Caco-2 (cell line): ENCODE data around the gene PPP2R5C. TPM values are rescaled to one million over a fixed set of nuclear protein-coding genes. Genes with fewer than 3 reads are reported as not detected.

Source experiments
- BruUV-seq: library from RNA; stranded (reverse); fragments of 400-500 nt; replicated peaks from 2 replicates; lab custom pipeline; 2021; lab: Mats Ljungman, UMichigan
- CTCF ChIA-PET: fragments of 300-600 bp; sonication (Branson Sonifier 250); formaldehyde crosslinking; loops from one replicate; lab custom pipeline; 2022; ENCODE audit warnings: antibody characterized with exemption; lab: Charles Lee
- POLR2A ChIA-PET: fragments of 300-600 bp; sonication (Branson Sonifier 250); formaldehyde crosslinking; loops from one replicate; lab custom pipeline; 2022; ENCODE audit warnings: antibody characterized with exemption; lab: Charles Lee
- DNase-seq, 2 experiments: peaks; one replicate each; pipeline versions ENCODE4 v3.0.0 to v3.0.0-alpha.2; 2020 to 2022
- H3K27me3 ChIP-seq: replicated peaks from 2 replicates; pipeline ENCODE4 v1.6.0; 2011; ENCODE audit warnings: low read length; ENCODE audit not compliant: control insufficient read depth, insufficient read depth
- H3K36me3 ChIP-seq: 2 replicates; pipeline ENCODE4 v1.5.1; 2011; ENCODE audit warnings: low read length; ENCODE audit not compliant: control insufficient read depth, insufficient read depth
- H3K4me1 ChIP-seq: fragments of 250-450 bp; sonication (Bioruptor Pico); 2 replicates; pipeline ENCODE4 v1.5.1; 2020; ENCODE audit warnings: mild to moderate bottlenecking
- H3K4me3 ChIP-seq: 2 replicates; pipeline ENCODE4 v1.5.1; 2011; ENCODE audit warnings: low read depth, mild to moderate bottlenecking, control low read depth, low read length
- H3K9me3 ChIP-seq: fragments of 250-450 bp; sonication (Bioruptor Pico); 2 replicates; pipeline ENCODE4 v1.5.1; 2020; ENCODE audit warnings: mild to moderate bottlenecking, moderate library complexity
- H3K27ac Mint-ChIP-seq: one replicate; pipeline ENCODE4 v1.8.0; 2022; ENCODE audit warnings: mixed read lengths; ENCODE audit not compliant: unreplicated experiment
- H3K27me3 Mint-ChIP-seq: one replicate; pipeline ENCODE4 v1.8.0; 2022; ENCODE audit warnings: mixed read lengths; ENCODE audit not compliant: insufficient read depth, unreplicated experiment
- H3K36me3 Mint-ChIP-seq: one replicate; pipeline ENCODE4 v1.8.0; 2022; ENCODE audit warnings: mild to moderate bottlenecking, mixed read lengths; ENCODE audit not compliant: insufficient read depth, unreplicated experiment
- H3K4me1 Mint-ChIP-seq: one replicate; pipeline ENCODE4 v1.8.0; 2022; ENCODE audit warnings: low read depth, mixed read lengths; ENCODE audit not compliant: unreplicated experiment
- H3K4me3 Mint-ChIP-seq: one replicate; pipeline ENCODE4 v1.8.0; 2022; ENCODE audit warnings: mild to moderate bottlenecking, moderate library complexity, mixed read lengths; ENCODE audit not compliant: unreplicated experiment
- H3K9me3 Mint-ChIP-seq: one replicate; pipeline ENCODE4 v1.8.0; 2022; ENCODE audit warnings: mixed read lengths; ENCODE audit not compliant: unreplicated experiment
- intact Hi-C: fragments of 100-400 bp; cut with micrococcal nuclease; formaldehyde crosslinking; loops from one replicate; pipeline ENCODE4 v1.10.0; 2022; ENCODE audit not compliant: unreplicated experiment
- total RNA-seq: library from RNA; stranded (reverse); gene quantifications from 2 replicates; pipeline ENCODE4 v1.2.3, GENCODE V29; 2022
- TF ChIP-seq, protein P1 (sequence below), 2 experiments: fragments of 200-600 bp in 1 of 2; IDR thresholded peaks; 1 replicate in 1 of 2; 2 replicates in 1 of 2; pipeline versions ENCODE4 v1.5.1 to v1.8.0; 2011 to 2022; ENCODE audit warnings: antibody characterized with exemption in 1 of 2, control low read depth in 1 of 2, inconsistent platforms in 1 of 2, low read depth in 1 of 2, low read length in 1 of 2, mild to moderate bottlenecking in 1 of 2, moderate library complexity in 1 of 2; ENCODE audit not compliant: insufficient read depth in 1 of 2, severe bottlenecking in 1 of 2, unreplicated experiment in 1 of 2

The PPP2R5C gene
- total RNA-seq, 1 experiment from 2014 or later, result 97.5 TPM

DNA sequence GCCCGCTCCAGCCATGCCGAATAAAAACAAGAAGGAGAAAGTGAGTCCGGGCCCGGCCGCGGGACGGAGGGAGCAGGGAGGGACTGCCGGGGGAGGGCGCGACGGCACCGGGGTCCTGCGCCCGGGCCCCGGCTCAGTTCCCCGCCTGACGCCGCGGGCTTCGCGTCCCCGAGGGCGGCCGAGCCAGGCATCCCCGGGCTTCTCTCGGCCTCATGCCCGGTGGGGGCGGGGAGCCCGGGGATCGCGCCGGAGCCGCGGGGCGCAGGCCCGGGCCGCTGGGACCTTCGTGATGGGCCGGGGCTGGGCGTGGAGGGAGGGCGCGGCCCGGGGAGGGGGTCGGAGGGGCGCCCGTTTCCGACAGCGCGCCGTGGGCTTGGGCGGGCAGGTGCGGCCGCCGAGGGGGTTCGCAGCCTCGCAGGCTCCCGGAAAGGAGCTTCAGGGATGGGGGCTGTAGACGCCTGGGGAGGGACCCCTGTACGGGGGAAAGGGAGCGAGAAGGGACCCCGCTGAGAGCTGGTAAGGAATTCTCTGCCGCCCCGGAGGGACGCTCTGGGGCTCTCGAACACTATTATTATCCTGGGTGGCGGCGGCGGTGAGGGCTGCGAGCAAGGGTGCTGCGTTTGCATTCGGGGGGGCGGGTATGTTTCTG, 496 bp downstream of the PPP2R5C start:
- Mint-ChIP-seq H3K36me3 (peaks cover 9% of the 10 kb centered on the region), H3K4me3 (peak overlapping the region; percentile 76), H3K27ac (no peak overlapping the region), H3K9me3 (no peaks in the 10 kb centered on the region), H3K4me1 (no peaks in the 10 kb centered on the region), H3K27me3 (peaks cover 9% of the 10 kb centered on the region)
- 0 out of 2 replicates have a peak, but pooled peaks cover 3% of the 10 kb centered on the region for H3K4me1 ChIP-seq
- peak overlapping the region; percentile 49 for H3K4me3 ChIP-seq
- no peaks in the 10 kb centered on the region for H3K36me3 ChIP-seq
- DNase-seq, result peak in 1 of 2 experiments; percentile 48
- POLR2A ChIA-PET, result interaction anchor here (0.8 kb wide), 1 partner anchor 48 kb away, joined by 6 read pairs; no protein-coding TSS in a partner anchor
- CTCF ChIA-PET, result no interaction called here
- TF ChIP-seq, protein P1, sequence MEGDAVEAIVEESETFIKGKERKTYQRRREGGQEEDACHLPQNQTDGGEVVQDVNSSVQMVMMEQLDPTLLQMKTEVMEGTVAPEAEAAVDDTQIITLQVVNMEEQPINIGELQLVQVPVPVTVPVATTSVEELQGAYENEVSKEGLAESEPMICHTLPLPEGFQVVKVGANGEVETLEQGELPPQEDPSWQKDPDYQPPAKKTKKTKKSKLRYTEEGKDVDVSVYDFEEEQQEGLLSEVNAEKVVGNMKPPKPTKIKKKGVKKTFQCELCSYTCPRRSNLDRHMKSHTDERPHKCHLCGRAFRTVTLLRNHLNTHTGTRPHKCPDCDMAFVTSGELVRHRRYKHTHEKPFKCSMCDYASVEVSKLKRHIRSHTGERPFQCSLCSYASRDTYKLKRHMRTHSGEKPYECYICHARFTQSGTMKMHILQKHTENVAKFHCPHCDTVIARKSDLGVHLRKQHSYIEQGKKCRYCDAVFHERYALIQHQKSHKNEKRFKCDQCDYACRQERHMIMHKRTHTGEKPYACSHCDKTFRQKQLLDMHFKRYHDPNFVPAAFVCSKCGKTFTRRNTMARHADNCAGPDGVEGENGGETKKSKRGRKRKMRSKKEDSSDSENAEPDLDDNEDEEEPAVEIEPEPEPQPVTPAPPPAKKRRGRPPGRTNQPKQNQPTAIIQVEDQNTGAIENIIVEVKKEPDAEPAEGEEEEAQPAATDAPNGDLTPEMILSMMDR (IDR thresholded peaks at IDR 0.05; ENCODE audit: insufficient read depth in 1 of 2, low read depth in 1 of 2, low read length in 1 of 2, severe bottlenecking in 1 of 2, unreplicated experiment in 1 of 2), result no peak
- no peaks in the 10 kb centered on the region for H3K27me3 ChIP-seq
- no TSS peak for BruUV-seq
- intact Hi-C loops, result loop anchor here (2.0 to 5.0 kb wide), 3 partner anchors 49 to 185 kb away; no protein-coding TSS in a partner anchor
- H3K9me3 ChIP-seq, result no peaks in the 10 kb centered on the region

GRCh38 chr14:101762530-101763101, 1.1 kb downstream of the PPP2R5C start:
- Mint-ChIP-seq H3K36me3 (peaks cover 9% of the 10 kb centered on the region), H3K27me3 (peaks cover 7% of the 10 kb centered on the region), H3K4me3 (peak overlapping the region; percentile 76), H3K9me3 (no peaks in the 10 kb centered on the region), H3K4me1 (no peaks in the 10 kb centered on the region), H3K27ac (no peak overlapping the region)
- CTCF ChIA-PET, result no interaction called here
- no TSS peak for BruUV-seq
- Histone ChIP-seq H3K36me3 (no peaks in the 10 kb centered on the region), H3K27me3 (no peaks in the 10 kb centered on the region), H3K4me1 (0 out of 2 replicates have a peak, but pooled peaks cover 3% of the 10 kb centered on the region), H3K9me3 (no peaks in the 10 kb centered on the region), H3K4me3 (peak overlapping the region; percentile 49)
- no peak for DNase-seq
- TF ChIP-seq, protein P1 (IDR thresholded peaks at IDR 0.05; ENCODE audit: insufficient read depth in 1 of 2, low read depth in 1 of 2, low read length in 1 of 2, severe bottlenecking in 1 of 2, unreplicated experiment in 1 of 2), result no peak
- intact Hi-C loops, result loop anchor here (5.0 kb wide), 1 partner anchor 185 kb away; no protein-coding TSS in a partner anchor
- POLR2A ChIA-PET, result interaction anchor here (0.8 kb wide), 1 partner anchor 47 kb away, joined by 6 read pairs; no protein-coding TSS in a partner anchor

- no peak overlapping the region for H3K27ac Mint-ChIP-seq
- TF ChIP-seq, protein P1 (IDR thresholded peaks at IDR 0.05; ENCODE audit: insufficient read depth in 1 of 2, low read depth in 1 of 2, low read length in 1 of 2, severe bottlenecking in 1 of 2, unreplicated experiment in 1 of 2), result no peak
- no TSS peak for BruUV-seq
- ChIA-PET POLR2A (no interaction called here), CTCF (no interaction called here)
- no peak overlapping the region for H3K4me3 Mint-ChIP-seq
- no peak for DNase-seq
- H3K9me3 Mint-ChIP-seq, result no peaks in the 10 kb centered on the region
- no peaks in the 10 kb centered on the region for H3K4me1 Mint-ChIP-seq
- peaks cover 2% of the 10 kb centered on the region for H3K27me3 Mint-ChIP-seq
- no peaks in the 10 kb centered on the region for H3K36me3 ChIP-seq
- H3K27me3 ChIP-seq, result no peaks in the 10 kb centered on the region
- H3K36me3 Mint-ChIP-seq, result peaks cover 9% of the 10 kb centered on the region
- H3K4me3 ChIP-seq, result no peak overlapping the region
- H3K9me3 ChIP-seq, result no peaks in the 10 kb centered on the region
- intact Hi-C loops, result loop anchor here (5.0 kb wide), 1 partner anchor 183 kb away; no protein-coding TSS in a partner anchor
- 0 out of 2 replicates have a peak, but pooled peaks cover 3% of the 10 kb centered on the region for H3K4me1 ChIP-seq
Measured at GRCh38 chr14:101763941-101764709, 2.6 kb downstream of the PPP2R5C start.
